ENCODE results near the gene CYTH2.
"Not testable (repeated sequence)": the region's sequence is repeated elsewhere in the genome, so short reads cannot be mapped to it uniquely, and the experiment has no call there.

CYTH2 gene

DNA sequence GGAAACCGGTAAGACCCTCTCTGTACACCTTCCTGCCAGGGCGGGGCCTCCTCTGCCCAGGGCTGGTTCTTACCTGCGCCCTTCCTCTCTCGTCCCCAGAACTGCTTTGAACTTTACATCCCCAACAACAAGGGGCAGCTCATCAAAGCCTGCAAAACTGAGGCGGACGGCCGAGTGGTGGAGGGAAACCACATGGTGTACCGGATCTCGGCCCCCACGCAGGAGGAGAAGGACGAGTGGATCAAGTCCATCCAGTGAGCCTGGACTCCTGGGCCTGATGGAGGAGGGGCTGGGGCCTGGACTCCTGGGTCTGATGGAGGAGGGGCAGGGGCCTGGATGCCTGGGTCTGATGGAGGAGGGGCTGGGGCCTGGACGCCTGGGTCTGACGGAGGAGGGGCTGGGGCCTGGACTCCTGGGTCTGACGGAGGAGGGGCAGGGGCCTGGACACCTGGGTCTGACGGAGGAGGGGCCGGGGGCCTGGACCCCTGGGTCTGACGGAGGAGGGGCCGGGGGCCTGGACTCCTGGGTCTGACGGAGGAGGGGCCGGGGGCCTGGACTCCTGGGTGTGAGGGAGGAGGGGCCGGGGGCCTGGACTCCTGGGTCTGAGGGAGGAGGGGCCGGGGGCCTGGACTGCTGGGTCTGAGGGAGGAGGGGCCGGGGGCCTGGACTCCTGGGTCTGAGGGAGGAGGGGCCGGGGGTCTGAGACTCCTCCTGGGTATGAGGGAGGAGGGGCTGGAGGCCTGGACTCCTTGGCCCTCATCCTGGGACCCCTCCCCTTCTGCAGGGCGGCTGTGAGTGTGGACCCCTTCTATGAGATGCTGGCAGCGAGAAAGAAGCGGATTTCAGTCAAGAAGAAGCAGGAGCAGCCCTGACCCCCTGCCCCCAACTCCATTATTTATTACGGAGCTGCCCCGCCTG is 9.4 kb downstream of the CYTH2 start:
- DNase-seq = no peak

DNA sequence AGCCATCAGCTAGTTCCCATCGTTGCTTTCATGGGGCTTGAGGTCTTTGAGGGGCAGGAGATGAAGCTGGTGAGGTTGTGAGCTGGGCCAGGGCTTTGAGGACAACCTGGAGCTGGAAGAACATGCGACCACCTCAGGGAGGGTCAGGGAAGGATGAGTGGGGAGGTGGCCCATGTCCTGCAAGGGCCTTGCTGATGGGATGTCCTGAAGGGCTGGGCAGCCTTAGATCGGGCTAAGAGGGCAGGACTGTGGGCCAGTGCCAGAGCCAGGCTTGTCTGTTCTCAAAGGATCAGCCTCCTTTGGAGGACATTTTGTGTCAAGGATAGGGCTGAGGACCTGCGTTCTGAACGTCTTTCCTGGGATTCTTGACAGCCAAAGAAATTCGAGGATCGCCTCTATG is 10.5 kb downstream of the CYTH2 start:
- no peak for DNase-seq

DNA sequence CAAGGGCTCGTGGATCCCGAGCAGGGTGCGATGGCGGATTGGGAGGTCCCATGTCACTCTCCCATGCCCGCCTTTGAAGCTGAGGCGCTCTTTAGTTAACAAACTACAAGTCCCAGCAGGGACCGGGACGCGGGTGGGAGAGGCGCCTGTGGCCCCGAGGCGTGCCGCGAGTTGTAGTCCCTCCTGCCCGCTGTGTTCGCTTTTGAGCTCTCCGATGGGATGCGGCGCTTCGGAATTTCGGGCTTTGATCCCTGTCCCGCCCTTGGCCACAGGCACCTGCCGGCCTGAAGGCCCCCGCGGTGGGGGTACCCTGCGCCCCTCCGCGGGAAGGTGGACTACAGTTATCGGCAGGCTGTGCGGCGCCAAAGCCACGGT is 11.0 kb downstream of the CYTH2 start:
- DNase-seq = no peak

DNA sequence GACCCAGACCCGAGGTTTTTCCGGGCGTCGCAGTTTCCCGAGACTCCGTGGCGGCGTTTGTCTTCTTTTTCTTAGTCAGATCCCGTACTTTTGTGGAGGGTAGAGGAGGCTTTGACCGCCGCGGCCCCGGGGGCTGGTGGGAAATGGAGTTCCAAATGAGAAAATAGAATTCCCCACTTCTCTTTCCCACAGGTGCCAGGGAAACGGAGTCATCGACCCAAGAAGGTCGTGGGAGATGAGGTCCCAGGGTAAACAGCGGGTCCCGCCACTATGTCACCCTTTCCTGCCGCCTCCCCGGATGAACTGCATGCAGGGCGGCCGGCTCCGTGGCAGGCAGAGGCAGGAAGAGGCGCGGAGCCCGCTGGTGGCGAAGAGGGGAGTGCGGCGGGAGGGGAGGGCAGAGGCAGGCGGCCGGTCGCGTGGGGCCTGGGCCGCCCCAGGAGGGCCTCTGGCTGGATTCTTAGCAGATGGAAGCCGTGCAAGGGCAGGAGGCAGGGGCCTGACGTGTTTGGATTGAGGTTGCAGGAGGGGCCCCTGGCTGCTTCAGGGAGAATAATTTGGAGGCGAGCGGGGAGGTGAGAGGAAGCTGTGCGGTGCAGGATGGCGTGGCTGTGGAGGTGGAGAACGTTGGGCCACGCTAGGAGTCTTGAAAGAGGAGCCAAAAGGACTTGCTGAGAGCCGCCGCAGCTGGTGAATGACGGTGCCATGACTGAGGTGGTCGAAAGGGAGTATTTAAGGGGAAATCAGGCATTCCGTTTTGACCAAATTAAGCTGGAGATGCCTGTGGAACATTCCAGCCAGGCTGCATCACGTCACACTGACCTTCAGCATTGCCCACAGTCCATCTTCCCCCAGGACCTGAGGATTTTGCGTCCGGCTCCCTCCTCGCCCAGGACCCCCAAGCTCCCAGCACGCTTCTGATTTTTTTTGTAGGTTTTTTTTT is 11.7 kb downstream of the CYTH2 start:
- no peak for DNase-seq

DNA sequence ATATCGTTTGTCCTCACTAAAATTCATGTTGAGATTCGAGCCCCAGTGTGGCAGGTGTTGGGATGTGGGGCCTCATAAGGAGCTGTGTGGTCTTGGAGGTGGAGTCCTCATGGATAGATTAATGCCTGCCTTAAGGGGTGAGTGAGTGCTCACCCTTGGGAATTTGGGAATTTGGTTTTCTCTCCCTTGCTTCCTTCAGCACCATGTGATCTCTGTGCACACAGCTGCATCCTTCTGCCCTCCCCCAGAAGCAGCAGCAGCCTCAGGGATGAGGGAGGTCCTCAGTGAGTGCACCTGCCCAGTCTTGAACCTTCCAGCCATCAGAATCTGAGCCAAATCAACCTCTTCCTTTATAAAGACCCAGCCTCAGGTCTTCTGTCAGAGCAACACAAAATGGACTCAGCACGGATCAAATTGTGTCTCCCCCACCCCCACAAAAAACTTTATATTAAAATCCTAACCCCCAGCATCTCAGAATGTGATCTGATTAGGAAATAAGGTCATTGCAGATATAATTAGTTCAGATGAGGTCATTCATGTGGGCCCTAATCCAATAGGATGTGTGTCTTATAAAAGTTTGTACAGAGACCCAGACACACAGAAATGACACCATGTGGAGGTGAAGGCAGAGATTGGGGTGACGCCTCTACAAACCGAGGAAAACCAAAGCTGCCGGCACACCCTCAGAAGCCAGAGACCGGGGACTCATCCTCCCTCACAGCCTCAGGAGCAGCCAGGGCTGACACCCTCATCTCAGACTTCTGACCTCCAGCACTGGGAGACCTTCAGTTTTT is 12.9 kb downstream of the CYTH2 start:
- no peak for DNase-seq

DNA sequence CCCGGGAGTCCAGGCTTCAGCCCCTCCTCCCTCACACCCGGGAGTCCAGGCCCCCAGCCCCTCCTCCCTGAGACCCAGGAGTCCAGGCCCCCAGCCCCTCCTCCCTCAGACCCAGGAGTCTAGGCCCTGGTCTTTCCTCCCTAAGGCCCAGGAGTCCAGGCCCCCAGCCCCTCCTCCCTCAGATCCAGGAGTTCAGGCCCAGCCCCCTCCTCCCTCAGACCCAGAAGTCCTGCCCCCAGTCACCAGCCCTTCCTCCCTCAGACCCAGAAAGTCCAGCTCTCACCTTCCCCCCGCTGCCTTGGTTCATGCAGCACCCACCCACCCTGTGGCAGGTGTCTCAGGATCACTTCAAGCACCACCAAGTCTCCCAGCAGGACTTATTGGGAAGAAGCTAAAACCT is 14.1 kb downstream of the CYTH2 start:
- DNase-seq = no peak

DNA sequence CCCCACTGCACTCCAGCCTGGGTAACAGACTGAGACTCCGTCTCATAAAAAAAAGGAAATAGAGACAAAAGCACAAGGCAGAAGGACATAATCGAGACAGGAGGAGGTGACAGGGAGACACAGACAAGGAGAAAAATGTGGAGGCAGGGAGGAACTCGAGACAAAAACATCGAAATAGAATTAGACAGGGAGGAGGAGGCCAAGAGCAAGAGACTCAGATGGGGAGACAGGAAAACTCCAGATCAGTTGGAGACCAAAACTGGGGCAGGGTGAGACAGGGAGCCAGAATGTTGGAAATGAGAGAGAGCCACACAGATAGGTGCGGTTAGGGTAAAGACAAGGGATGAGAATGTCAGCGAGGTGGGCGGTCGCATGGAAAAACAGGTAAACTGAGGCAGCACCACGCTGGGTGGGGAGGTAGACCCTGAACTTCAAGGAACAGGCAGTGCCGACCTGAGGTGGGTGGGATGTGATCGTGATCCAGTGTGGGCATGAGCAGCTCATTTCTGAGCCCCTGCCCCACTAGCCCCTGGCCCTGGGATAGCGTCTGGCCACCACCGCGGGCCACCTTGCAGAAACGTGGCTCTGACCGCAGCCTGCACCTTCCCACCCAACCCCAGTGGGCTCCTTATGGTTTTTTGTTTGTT is 15.2 kb downstream of the CYTH2 start:
- DNase-seq = no peak

DNA sequence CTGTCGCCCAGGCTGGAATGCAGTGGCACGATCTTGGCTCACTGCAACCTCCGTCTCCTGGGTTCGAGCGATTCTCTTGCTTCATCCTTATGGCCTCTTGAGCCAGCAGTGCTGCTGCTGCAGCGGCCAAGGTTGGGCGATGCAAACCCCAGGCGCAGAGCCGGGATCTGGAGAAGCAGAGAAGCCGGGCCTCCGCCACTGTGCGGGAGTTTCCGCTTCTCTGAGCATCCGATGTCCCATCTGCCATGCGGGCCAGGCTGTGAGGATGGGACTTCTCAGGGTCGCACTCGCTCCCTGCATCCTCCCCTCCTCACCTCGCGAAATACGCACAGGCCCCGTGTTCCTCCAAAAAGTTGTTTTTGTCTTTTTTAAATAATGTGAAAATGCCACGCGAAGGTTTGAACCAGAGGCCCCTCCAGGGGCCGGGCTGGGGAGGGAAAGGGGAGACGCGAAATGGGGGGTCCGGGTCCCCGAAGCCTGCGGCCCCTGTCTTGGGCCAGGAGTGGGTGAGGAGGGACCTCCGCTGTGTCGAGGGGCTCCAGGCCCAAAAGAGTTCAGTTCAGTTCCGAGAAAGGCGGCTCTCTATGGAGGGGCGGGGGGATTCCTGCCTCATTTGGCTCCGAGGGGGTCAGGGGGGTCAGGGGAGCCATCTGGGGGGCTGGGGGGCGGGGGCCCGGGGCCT is 15.9 kb downstream of the CYTH2 start:
- DNase-seq = peak; percentile 28

DNA sequence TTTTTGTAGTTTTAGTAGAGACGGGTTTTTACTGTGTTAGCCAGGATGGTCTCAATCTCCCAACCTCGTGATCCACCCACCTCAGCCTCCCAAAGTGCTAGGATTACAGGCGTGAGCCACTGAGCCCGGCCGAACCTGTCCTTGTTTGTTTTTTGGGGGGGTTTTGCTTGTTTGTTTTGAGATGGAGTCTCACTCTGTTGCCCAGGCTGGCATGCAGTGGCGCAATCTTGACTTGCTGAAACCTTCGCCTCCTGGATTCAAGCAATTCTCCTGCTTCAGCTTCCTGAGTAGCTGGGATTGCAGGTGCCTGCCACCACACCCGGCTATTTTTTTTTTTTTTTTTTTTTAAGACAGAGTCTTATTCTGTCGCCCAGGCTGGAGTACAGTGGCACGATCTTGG is 17.5 kb downstream of the CYTH2 start:
- not testable (repeated sequence) for DNase-seq

DNA sequence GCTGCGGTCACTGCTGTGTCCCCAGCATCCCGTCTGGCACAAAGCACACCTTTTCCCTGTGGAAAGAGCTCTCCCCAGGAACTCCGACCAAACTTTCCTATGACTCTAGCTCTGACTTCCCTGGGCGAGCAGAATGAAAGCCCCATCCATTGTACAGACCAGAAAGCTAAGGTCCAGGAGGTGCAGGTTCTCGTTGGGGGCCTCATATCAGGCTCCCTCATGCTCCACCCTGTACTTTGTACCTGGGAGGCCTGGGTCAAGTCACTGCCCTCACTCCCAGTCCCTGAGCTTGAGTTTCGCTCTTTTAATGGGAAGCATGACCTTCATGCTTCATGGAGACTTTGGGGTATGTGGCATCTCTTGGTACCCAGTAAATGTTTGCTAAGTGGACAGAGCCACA is 18.4 kb downstream of the CYTH2 start:
- DNase-seq = no peak

DNA sequence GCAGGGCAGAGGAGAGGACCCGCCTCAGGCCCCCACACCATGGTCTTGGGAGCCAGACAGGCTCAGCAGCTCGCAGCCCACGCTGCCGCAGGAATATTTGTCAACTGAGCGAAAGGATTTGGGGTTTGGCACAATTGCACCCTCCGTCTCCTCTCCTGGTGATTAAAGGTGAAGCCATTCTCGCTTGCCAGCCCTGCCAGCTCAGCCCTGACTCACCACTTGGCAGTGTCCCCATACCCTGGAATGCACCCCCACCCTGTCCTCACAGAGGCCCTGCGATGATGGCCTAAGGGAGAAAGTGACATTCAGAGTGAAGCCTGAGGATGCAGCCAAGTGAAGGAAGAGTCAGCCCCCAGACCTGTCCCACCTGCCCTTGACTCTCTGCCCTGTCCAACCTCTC is 18.8 kb downstream of the CYTH2 start:
- DNase-seq = no peak

DNA sequence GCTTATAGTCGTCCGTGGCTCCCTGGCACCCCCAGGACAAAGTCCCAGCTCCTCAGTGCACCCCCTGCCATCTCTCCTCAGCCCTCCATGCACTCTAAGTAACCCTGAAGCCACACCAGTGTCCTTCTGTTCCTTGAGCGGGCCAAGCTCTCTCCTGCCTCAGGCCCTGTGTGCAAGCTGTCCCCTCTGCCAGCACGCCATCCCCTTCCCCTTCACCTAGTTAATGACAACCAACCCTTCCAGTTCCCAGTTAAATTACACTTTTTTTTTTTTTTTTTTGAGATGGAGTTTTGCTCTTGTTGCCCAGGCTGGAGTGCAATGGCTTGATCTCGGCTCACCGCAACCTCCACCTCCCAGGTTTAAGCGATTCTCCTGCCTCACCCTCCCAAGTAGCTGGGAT is 19.3 kb downstream of the CYTH2 start:
- DNase-seq = not testable (repeated sequence)

DNA sequence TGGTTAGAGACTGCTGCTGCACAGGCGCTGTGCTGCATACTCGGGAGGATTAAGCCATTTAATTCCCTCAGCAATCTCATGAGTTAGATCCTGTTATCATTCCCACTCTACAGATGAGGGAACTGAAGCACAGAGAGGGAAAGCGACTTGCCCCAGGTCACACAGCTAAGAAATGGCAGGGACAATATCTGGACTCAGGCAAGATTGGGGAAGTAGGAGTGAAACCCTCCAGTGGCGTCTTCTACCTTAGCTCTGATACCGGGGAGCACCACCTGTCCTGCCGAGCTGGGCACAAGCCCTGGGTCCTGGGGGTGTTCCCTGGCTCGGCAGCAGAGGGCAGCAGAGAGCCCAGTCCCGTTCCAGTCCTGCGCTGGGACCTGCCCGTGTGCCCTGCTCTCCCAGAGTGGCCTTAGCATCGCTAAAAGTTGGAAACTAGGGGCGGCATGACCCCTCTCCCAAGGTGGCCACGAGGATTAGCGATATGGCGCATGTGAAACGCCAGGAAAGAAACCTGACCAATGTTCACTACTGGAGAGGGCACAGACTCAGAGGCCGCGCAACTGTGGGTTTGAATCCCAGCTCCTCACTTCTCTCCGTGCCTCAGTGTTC is 20.5 kb downstream of the CYTH2 start:
- peak; percentile 51 for DNase-seq

DNA sequence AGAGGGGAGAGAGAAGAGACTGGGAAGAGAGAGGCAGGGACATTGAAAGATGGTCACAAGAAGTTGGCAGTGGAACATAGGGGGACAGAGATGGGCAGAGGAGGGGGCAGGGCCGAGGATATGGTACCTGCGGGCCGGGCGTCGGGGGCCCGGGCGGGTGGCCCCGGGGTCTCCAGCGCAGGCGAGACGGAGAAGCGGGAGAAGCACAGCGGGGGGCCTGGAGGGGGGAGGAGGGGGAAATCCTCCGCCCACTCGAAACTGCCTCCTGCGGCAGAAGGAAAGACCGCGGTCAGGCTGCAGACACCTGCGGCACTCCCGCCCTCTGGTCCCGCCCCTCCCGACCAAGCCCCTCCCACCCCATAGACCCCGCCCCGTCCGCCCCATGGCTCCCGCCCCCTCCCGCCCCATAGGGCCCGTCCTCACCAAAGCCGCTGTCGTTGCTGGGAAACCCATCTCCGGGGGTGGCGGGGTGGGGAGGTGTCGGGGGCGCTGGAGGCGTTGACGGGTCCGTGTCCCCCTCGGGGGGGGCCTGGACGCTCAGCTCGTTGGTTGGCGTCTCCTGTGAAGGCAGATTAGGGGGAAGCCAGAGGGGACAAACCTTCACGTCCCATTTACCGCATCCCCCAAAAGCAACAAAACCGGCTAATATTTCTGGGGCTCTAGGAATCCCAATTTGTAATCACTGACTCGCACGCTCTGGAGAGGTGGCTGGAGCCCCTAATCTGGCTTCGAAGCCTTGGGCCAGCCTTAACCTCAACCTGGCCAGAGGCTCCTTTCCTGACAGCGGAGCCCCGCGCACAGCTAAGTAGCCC is 22.0 kb downstream of the CYTH2 start:
- peak; percentile 26 for DNase-seq

DNA sequence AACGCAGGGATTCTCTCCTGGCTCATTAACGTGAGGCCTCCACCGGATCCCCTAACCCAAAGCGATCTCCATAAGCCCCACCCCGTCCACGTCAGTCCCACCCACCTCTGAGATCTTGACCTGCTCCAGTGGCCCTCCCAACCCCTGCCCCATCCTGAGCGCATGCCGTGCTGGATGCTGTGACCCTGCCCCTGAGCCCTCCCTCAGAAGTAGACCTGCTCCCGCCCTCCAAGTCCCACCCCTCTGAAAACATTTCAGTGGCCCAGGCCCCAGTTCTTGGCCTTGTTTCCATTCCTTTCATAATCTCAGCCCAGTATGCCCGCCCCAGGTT is 22.6 kb downstream of the CYTH2 start:
- no peak for DNase-seq

DNA sequence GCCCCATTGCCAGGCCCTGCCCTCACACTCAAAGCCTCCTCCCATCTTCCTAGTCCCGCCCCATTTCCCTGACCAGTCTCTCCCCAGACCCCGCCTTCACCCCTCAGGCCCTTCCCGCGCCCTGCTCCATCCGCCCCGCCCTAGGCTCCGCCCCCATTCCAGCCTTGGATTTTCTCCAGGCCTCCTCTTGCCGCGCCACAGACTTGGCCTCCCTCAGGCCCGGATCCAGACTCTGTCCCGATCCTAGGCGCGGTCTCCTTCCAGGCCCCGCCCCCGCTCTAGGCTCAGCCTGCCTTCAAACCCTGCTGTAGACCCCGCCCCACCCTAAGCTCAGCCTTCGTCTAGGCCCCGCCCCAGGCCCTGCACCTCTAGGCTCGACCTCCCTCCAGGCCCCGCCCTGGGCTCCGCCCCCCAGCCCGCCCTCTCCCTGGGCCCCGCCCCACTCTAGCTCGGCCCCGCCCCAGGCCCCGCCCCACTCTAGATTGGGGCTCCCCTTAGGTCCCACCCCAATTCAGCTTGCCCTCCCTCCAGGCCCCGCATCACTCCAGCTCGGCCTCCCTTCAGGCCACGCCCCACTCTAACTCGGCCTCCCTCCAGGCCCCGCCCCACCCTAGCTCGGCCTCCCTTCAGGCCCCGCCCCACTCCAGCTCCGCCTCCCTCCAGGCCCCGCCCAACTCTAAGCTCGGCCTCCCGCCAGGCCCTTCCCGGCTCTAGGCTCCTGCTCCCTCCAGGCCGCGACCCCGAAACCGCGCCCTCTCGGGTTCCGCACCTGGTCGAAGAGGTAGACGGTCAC is 24.0 kb downstream of the CYTH2 start:
- peak; percentile 98 for DNase-seq

DNA sequence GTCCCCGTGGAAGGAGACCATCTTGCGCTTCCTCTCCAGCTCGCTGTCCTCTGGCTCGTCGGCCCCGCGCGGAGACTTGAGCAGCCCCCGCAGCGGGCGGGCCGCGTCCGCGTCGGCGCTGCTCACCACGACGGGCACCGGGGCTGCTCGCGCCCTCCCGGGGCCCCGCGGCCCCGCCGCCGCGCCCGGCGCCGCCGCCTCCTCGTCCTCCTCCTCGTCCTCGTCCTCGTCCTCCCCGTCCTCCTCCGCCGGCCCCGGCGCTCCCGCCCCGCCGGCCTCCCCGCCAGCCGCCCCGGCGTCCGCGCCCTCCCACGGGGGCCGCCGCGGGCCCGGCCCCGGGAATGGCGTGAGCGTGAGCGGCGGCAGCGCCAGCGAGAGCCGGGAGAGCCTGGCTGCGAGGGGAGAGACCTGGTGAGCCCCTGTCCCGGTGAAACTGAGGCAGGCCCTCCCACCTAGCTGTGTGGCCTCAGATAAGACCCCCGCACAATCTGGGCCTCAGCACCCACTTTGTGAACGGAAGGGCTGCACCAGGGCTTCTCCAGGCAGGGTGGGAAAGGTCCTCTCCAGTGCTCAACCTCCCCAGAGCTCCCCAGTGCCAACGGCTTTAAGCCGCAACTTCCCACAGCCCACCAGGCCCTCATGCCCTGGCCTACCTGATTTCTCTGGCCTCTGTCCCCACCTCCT is 24.7 kb downstream of the CYTH2 start:
- no peak for DNase-seq

DNA sequence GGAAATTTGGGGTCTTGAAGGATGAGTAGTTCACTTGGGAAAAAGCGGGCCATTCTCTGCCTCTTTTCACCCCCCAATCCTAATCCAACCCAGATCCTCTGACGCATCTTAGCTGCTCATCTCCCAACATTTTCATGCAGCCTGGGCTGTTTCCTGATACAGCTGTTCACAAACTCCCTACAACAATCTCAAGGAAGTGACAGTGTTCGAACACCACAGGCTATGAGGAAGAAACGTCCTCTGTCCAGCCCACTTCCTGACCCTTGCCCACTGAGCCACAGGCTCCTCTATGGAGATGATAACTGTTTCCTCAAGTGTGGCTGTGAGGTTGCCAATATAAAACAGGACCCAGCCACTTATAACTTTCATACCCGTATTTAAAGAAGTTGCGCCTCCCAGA is 26.2 kb downstream of the CYTH2 start:
- DNase-seq = no peak

Data from NCI-H2171 (cell line).